ENCODE measurements around the gene STRIP2. TPM values are rescaled to one million over a fixed set of nuclear protein-coding genes. Genes with fewer than 3 reads are reported as not detected.

The STRIP2 gene
- total RNA-seq, 1 donor from 2014 or later: 0.87 TPM

DNA sequence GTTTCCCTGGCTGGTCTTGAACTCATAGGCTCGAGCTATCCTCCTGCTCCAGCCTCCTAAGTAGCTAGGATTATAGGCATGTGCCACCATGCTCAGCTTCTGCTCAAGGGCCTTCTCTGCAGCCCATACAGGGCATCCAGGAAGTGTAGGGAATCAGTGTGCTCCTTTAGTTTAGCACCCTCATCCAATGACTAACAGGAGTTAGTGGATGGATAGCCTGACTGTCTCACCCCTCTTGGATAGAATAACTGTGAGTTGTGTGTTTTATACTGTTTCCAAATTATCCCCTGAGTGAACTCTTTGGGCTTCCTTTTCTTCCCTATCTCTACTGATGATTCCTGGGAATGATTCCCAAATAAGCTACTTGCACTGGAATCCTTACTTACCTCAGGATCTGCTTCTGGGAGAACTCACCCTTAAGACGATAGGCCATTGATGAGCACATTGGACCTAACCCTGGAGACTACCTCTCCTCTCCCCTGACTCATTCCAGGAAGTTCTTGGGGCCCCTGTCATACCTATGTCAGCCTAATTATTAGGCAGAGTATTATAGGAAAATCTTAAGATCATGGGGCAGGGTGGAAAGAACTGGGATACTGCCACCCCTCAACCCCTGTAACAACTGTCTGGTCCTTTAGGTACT is 18.5 kb downstream of the STRIP2 start:
- Mint-ChIP-seq H3K36me3 (ENCODE audit: low read depth) (peaks cover 8% of the 10 kb centered on the region), H3K4me1 (ENCODE audit: low read depth) (no peaks in the 10 kb centered on the region), H3K4me3 (ENCODE audit: unreplicated experiment) (no peak overlapping the region), H3K9me3 (ENCODE audit: low read depth) (peaks cover 15% of the 10 kb centered on the region), H3K27ac (ENCODE audit: unreplicated experiment) (no peak overlapping the region), H3K27me3 (ENCODE audit: low read depth) (no peaks in the 10 kb centered on the region)
- DNase-seq (ENCODE audit: low spot score): no peak
- TF ChIP-seq, protein P1, sequence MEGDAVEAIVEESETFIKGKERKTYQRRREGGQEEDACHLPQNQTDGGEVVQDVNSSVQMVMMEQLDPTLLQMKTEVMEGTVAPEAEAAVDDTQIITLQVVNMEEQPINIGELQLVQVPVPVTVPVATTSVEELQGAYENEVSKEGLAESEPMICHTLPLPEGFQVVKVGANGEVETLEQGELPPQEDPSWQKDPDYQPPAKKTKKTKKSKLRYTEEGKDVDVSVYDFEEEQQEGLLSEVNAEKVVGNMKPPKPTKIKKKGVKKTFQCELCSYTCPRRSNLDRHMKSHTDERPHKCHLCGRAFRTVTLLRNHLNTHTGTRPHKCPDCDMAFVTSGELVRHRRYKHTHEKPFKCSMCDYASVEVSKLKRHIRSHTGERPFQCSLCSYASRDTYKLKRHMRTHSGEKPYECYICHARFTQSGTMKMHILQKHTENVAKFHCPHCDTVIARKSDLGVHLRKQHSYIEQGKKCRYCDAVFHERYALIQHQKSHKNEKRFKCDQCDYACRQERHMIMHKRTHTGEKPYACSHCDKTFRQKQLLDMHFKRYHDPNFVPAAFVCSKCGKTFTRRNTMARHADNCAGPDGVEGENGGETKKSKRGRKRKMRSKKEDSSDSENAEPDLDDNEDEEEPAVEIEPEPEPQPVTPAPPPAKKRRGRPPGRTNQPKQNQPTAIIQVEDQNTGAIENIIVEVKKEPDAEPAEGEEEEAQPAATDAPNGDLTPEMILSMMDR (IDR thresholded peaks at IDR 0.05): no peak

DNA sequence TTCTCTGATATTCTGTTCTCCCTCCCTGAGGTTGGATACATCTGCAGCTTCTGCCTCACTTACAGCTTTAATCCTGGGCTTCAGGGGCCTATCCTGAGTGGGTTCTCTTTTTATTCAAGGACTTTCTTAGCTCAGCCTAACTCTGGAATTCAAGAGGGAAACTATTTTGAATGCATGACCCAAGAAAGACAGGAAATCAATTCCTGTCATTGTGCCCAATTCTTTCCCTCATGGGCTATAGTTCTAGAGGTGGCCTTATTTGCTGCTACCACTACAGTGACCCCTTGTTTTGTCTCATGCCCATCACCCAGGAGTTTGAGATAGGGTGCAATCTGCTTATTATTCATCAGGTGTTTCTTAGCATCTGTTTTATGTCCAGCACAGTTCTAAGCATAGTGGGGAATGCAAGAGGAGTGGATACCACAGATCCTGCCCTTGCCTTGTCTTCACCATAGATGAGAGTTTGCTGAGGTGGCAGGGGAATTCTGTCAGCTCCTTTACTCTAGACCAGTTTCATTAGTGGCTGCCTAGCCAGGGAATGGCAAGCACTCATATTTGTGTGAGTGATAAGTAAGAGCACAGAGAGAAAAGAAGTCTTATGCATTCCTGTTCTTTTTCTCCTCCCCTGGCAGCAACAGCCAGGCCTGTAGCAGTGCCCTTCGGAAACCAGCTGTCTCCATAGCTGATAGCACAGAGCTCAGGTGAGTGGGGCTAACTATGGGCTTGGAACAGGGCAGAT is 19.4 kb downstream of the STRIP2 start:
- Mint-ChIP-seq H3K36me3 (ENCODE audit: low read depth) (peaks cover 8% of the 10 kb centered on the region), H3K9me3 (ENCODE audit: low read depth) (peaks cover 11% of the 10 kb centered on the region), H3K27ac (ENCODE audit: unreplicated experiment) (no peak overlapping the region), H3K4me3 (ENCODE audit: unreplicated experiment) (no peak overlapping the region), H3K4me1 (ENCODE audit: low read depth) (no peaks in the 10 kb centered on the region), H3K27me3 (ENCODE audit: low read depth) (no peaks in the 10 kb centered on the region)
- DNase-seq (ENCODE audit: low spot score): no peak
- TF ChIP-seq, protein P1 (IDR thresholded peaks at IDR 0.05): no peak

DNA sequence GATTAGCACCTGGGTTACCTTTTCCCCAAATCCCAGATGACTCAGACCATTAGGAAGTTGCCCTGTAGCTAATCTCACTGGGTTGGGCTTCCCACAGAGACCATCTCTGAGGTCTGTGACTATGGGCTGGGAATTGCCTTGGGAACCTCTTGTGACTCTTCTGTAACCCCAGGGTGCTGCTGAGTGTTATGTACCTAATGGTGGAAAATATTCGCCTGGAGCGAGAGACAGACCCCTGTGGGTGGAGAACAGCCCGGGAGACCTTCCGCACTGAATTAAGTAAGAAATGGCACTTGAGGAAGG is 20.0 kb downstream of the STRIP2 start:
- H3K4me1 Mint-ChIP-seq (ENCODE audit: low read depth): no peaks in the 10 kb centered on the region
- TF ChIP-seq, protein P1 (IDR thresholded peaks at IDR 0.05): no peak
- DNase-seq (ENCODE audit: low spot score): no peak
- H3K4me3 Mint-ChIP-seq (ENCODE audit: unreplicated experiment): no peak overlapping the region
- peaks cover 6% of the 10 kb centered on the region for H3K9me3 Mint-ChIP-seq (ENCODE audit: low read depth)
- no peak overlapping the region for H3K27ac Mint-ChIP-seq (ENCODE audit: unreplicated experiment)
- no peaks in the 10 kb centered on the region for H3K27me3 Mint-ChIP-seq (ENCODE audit: low read depth)
- peaks cover 3% of the 10 kb centered on the region for H3K36me3 Mint-ChIP-seq (ENCODE audit: low read depth)

DNA sequence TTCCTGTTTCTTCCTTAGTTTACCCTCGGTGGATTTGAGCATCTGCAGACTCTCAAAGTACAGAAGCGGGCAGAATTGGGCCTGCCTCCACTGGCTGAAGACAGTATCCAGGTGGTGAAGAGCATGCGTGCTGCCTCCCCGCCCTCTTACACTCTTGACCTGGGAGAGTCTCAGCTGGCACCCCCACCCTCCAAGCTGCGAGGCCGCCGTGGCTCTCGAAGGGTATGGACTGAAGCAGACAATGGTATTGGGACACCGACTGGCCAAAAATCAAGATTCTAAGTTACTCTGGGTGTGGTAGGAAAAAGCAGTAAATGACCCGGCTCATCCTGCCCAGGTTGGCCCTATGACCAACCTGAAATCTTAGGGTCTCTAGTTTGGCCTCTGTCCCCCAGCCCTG is 22.2 kb downstream of the STRIP2 start:
- no peaks in the 10 kb centered on the region for H3K36me3 Mint-ChIP-seq (ENCODE audit: low read depth)
- no peaks in the 10 kb centered on the region for H3K4me1 Mint-ChIP-seq (ENCODE audit: low read depth)
- H3K9me3 Mint-ChIP-seq (ENCODE audit: low read depth): no peaks in the 10 kb centered on the region
- no peak for DNase-seq (ENCODE audit: low spot score)
- H3K27me3 Mint-ChIP-seq (ENCODE audit: low read depth): no peaks in the 10 kb centered on the region
- TF ChIP-seq, protein P1 (IDR thresholded peaks at IDR 0.05): no peak
- H3K4me3 Mint-ChIP-seq (ENCODE audit: unreplicated experiment): no peak overlapping the region
- no peak overlapping the region for H3K27ac Mint-ChIP-seq (ENCODE audit: unreplicated experiment)

DNA sequence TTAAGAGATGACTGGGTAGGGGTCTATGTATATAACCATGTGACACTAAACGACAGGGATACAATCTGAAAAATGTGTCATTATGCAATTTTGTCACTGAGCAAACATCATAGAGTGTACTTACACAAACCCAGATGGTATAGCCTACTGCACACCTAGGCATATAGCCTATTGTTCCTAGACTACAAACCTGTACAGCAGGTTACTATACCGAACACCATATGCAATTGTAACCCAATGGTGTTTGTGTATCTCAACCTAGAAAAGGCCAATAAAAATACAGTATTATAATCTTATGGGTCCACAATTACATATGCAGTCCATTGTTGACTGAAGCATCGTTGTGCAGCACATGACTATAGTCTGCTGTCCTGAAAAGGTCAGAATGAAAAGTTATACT is 22.9 kb downstream of the STRIP2 start:
- no peak for DNase-seq (ENCODE audit: low spot score)
- H3K4me1 Mint-ChIP-seq (ENCODE audit: low read depth): no peaks in the 10 kb centered on the region
- H3K27me3 Mint-ChIP-seq (ENCODE audit: low read depth): no peaks in the 10 kb centered on the region
- H3K4me3 Mint-ChIP-seq (ENCODE audit: unreplicated experiment): no peak overlapping the region
- TF ChIP-seq, protein P1 (IDR thresholded peaks at IDR 0.05): no peak
- no peaks in the 10 kb centered on the region for H3K9me3 Mint-ChIP-seq (ENCODE audit: low read depth)
- no peaks in the 10 kb centered on the region for H3K36me3 Mint-ChIP-seq (ENCODE audit: low read depth)
- H3K27ac Mint-ChIP-seq (ENCODE audit: unreplicated experiment): no peak overlapping the region

Measured in chondrocyte (in vitro differentiated cells).